Measurements from ENCODE around the gene FOXN3.
"Not testable (repeated sequence)": the region's sequence is repeated elsewhere in the genome, so short reads cannot be mapped to it uniquely, and the experiment has no call there.

The FOXN3 gene

GRCh38 chr14:89117012-89117411, 300.0 kb downstream of the FOXN3 start:
- TF ChIP-seq ZFX (IDR thresholded peaks at IDR 0.05; ENCODE audit: borderline replicate concordance) = no peak
- TF ChIP-seq CTCF (IDR thresholded peaks at IDR 0.05) = no peak

GRCh38 chr14:89114109-89114508, 302.9 kb downstream of the FOXN3 start:
- TF ChIP-seq CTCF (IDR thresholded peaks at IDR 0.05) (no peak), ZFX (IDR thresholded peaks at IDR 0.05; ENCODE audit: borderline replicate concordance) (no peak)
- no peak overlapping the region for H3K27ac ChIP-seq

More at GRCh38 chr14:89117012-89117411, 300.0 kb downstream of the FOXN3 start:
- H3K27ac ChIP-seq = no peak overlapping the region

- no peak for TF ChIP-seq ZFX (IDR thresholded peaks at IDR 0.05; ENCODE audit: borderline replicate concordance)
- TF ChIP-seq CTCF (IDR thresholded peaks at IDR 0.05) = no peak
- no peak overlapping the region for H3K27ac ChIP-seq
These were observed 304.3 kb downstream of the FOXN3 start for GRCh38 chr14:89112720-89113119.

GRCh38 chr14:89111766-89112543, 305.1 kb downstream of the FOXN3 start:
- not testable (repeated sequence) for H3K27ac ChIP-seq

GRCh38 chr14:89111232-89111631, 305.8 kb downstream of the FOXN3 start:
- H3K27ac ChIP-seq = not testable (repeated sequence)

- TF ChIP-seq CTCF (IDR thresholded peaks at IDR 0.05) (no peak), ZFX (IDR thresholded peaks at IDR 0.05; ENCODE audit: borderline replicate concordance) (no peak)
- no peak overlapping the region for H3K27ac ChIP-seq
These were observed 306.9 kb downstream of the FOXN3 start for GRCh38 chr14:89110110-89110509.

GRCh38 chr14:89108608-89109007, 308.4 kb downstream of the FOXN3 start:
- TF ChIP-seq CTCF (IDR thresholded peaks at IDR 0.05) = no peak
- TF ChIP-seq ZFX (IDR thresholded peaks at IDR 0.05; ENCODE audit: borderline replicate concordance) = no peak
- no peak overlapping the region for H3K27ac ChIP-seq

GRCh38 chr14:89107626-89108025, 309.4 kb downstream of the FOXN3 start:
- no peak for TF ChIP-seq CTCF (IDR thresholded peaks at IDR 0.05)
- TF ChIP-seq ZFX (IDR thresholded peaks at IDR 0.05; ENCODE audit: borderline replicate concordance) = no peak
- H3K27ac ChIP-seq = no peak overlapping the region

All from 22Rv1 (cell line).